ENCODE results near the gene DNM1. TPM values are rescaled to one million over a fixed set of nuclear protein-coding genes. Genes with fewer than 3 reads are reported as not detected.

Gene DNM1
- polyA plus RNA-seq, 3 donors: 0.05 to 4.9 (median 0.56) TPM

- Histone ChIP-seq H3K9me3 (replicated peaks in 1 of 2; ENCODE audit: control insufficient read depth in 1 of 2, insufficient read depth in 1 of 2, low read length in 2 of 2) (no peaks in the 10 kb centered on the region), H3K36me3 (replicated peaks in 1 of 2; ENCODE audit: control insufficient read depth in 1 of 2, insufficient read depth in 2 of 2, low read length in 2 of 2) (peaks cover 16 to 28% of the 10 kb centered on the region in 2 donors), H3K9ac (ENCODE audit: insufficient read depth, low read length, poor library complexity, severe bottlenecking) (peak within 1 kb of the TSS; percentile 69), H3K27ac (ENCODE audit: low read depth in 1 of 2, low read length in 2 of 2) (peak within 1 kb of the TSS; percentile 56 to 80), H2AFZ (ENCODE audit: insufficient read depth, low read depth, low read length, poor library complexity, severe bottlenecking) (peak within 1 kb of the TSS; percentile 98), H3K4me1 (ENCODE audit: control insufficient read depth in 1 of 2, insufficient read depth in 2 of 2, low read length in 2 of 2) (peaks cover 16 to 20% of the 10 kb centered on the region in 2 donors), H3K4me2 (replicated peaks; ENCODE audit: extremely low read depth, low read length, poor library complexity, severe bottlenecking) (peak within 1 kb of the TSS; percentile 100), H3K27me3 (ENCODE audit: control insufficient read depth in 2 of 2, insufficient read depth in 2 of 2, low read length in 2 of 2) (no peaks in the 10 kb centered on the region), H3K4me3 (replicated peaks in 1 of 3; ENCODE audit: low read depth in 2 of 3, low read length in 3 of 3) (peak within 1 kb of the TSS; percentile 82 to 94 (median 85)), H3K79me2 (ENCODE audit: insufficient read depth, low read length) (peaks cover 8% of the 10 kb centered on the region), H4K20me1 (ENCODE audit: insufficient read depth, low read length) (no peaks in the 10 kb centered on the region)
- intact Hi-C loops (cut with micrococcal nuclease): loop anchor here in 1 of 2 donors (2.0 kb wide), 1 partner anchor 59 kb away; no protein-coding TSS in a partner anchor
- 0% methylated on average over 65 of the region's 77 CpGs for WGBS (ENCODE audit: insufficient coverage)
- Mint-ChIP-seq H3K27ac (peak within 1 kb of the TSS; percentile 37 to 92 (median 76)), H3K4me1 (peaks cover 15% of the 10 kb centered on the region), H3K36me3 (peaks cover 16 to 26% of the 10 kb centered on the region in 2 donors), H3K27me3 (ENCODE audit: low read depth in 3 of 3) (peaks cover 0 to 5% (median 1%) of the 10 kb centered on the region in 3 donors), H3K4me3 (peak within 1 kb of the TSS; percentile 79 to 86), H3K9me3 (no peaks in the 10 kb centered on the region)
- peak; percentile 77 to 83 (median 83) for DNase-seq
- TF ChIP-seq CTCF (IDR thresholded peaks at IDR 0.05): no peak
Observed at GRCh38 chr9:128159784-128160602, 43.2 kb upstream of the DNM1 start, which contains the start of gene BBLN. BBLN (plus strand) TSS chr9:128160265; CDS start chr9:128160408, 143 bp downstream.

GRCh38 chr9:128160603-128160987 is 42.6 kb upstream of the DNM1 start:
- Mint-ChIP-seq H3K4me3 (peak overlapping the region; percentile 79 to 80), H3K36me3 (peaks cover 16 to 28% of the 10 kb centered on the region in 2 donors), H3K27me3 (ENCODE audit: low read depth in 3 of 3) (peaks cover 0 to 5% (median 0%) of the 10 kb centered on the region in 3 donors), H3K27ac (peak overlapping the region in 1 of 7 donors; percentile 25), H3K4me1 (peaks cover 15% of the 10 kb centered on the region), H3K9me3 (no peaks in the 10 kb centered on the region)
- under 1% methylated on average over 12 of the region's 23 CpGs for WGBS (ENCODE audit: insufficient coverage)
- Histone ChIP-seq H3K27ac (ENCODE audit: low read depth in 1 of 2, low read length in 2 of 2) (peak overlapping the region in 1 of 2 donors; percentile 65), H3K79me2 (ENCODE audit: insufficient read depth, low read length) (peaks cover 8% of the 10 kb centered on the region), H3K9ac (ENCODE audit: insufficient read depth, low read length, poor library complexity, severe bottlenecking) (peak overlapping the region; percentile 69), H4K20me1 (ENCODE audit: insufficient read depth, low read length) (no peaks in the 10 kb centered on the region), H2AFZ (ENCODE audit: insufficient read depth, low read depth, low read length, poor library complexity, severe bottlenecking) (peak overlapping the region; percentile 98), H3K4me2 (replicated peaks; ENCODE audit: extremely low read depth, low read length, poor library complexity, severe bottlenecking) (peak overlapping the region; percentile 100), H3K9me3 (replicated peaks in 1 of 2; ENCODE audit: control insufficient read depth in 1 of 2, insufficient read depth in 1 of 2, low read length in 2 of 2) (no peaks in the 10 kb centered on the region), H3K4me3 (replicated peaks in 1 of 3; ENCODE audit: low read depth in 2 of 3, low read length in 3 of 3) (peak overlapping the region; percentile 82 to 94 (median 85)), H3K27me3 (ENCODE audit: control insufficient read depth in 2 of 2, insufficient read depth in 2 of 2, low read length in 2 of 2) (no peaks in the 10 kb centered on the region), H3K4me1 (ENCODE audit: control insufficient read depth in 1 of 2, insufficient read depth in 2 of 2, low read length in 2 of 2) (peaks cover 16 to 20% of the 10 kb centered on the region in 2 donors), H3K36me3 (replicated peaks in 1 of 2; ENCODE audit: control insufficient read depth in 1 of 2, insufficient read depth in 2 of 2, low read length in 2 of 2) (peaks cover 16 to 28% of the 10 kb centered on the region in 2 donors)
- TF ChIP-seq CTCF (IDR thresholded peaks at IDR 0.05): no peak
- no peak for DNase-seq
- intact Hi-C loops (cut with micrococcal nuclease): loop anchor here in 1 of 2 donors (2.0 kb wide), 1 partner anchor 58 kb away; no protein-coding TSS in a partner anchor
